Lung (tissue), 12 donors: ENCODE data around the gene COPA. TPM values are rescaled to one million over a fixed set of nuclear protein-coding genes. Genes with fewer than 3 reads are reported as not detected.

ENCODE experiments used
- ATAC-seq: fragments of 200-7000 bp; cut with Tn5 transposase; one replicate; pipeline ENCODE4 v1.9.1; 2020; ENCODE audit warnings: moderate number of reproducible peaks; ENCODE audit not compliant: insufficient read depth, low FRiP score
- DNase-seq, 3 donors: peaks; one replicate each; pipeline ENCODE4 v3.0.0-alpha.2; 2013 to 2017
- H3K27ac ChIP-seq, 2 donors: one replicate each; pipeline ENCODE4 v1.5.1; 2013; ENCODE audit warnings: mild to moderate bottlenecking in 2 of 2, moderate library complexity in 2 of 2, control low read depth in 1 of 2, inconsistent platforms in 1 of 2, low read depth in 1 of 2, low read length in 1 of 2
- H3K27me3 ChIP-seq, 3 donors: one replicate each; pipeline ENCODE4 v1.5.1; 2013; ENCODE audit warnings: low read length in 2 of 3; ENCODE audit not compliant: control insufficient read depth in 3 of 3, insufficient read depth in 3 of 3
- H3K36me3 ChIP-seq, 4 donors: one replicate each; pipeline ENCODE4 v1.5.1; 2013; ENCODE audit warnings: low read length in 4 of 4, mild to moderate bottlenecking in 1 of 4, moderate library complexity in 1 of 4; ENCODE audit not compliant: control insufficient read depth in 4 of 4, insufficient read depth in 4 of 4
- H3K4me1 ChIP-seq, 5 donors: one replicate each; pipeline ENCODE4 v1.5.1; 2013; ENCODE audit warnings: low read length in 5 of 5, mild to moderate bottlenecking in 2 of 5, moderate library complexity in 1 of 5; ENCODE audit not compliant: control insufficient read depth in 5 of 5, insufficient read depth in 5 of 5
- H3K4me3 ChIP-seq: one replicate; pipeline ENCODE4 v1.5.1; 2013; ENCODE audit warnings: mild to moderate bottlenecking, control low read depth, moderate library complexity
- H3K9ac ChIP-seq, 2 donors: one replicate each; pipeline ENCODE4 v1.5.1; 2013; ENCODE audit warnings: low read length in 2 of 2, control low read depth in 1 of 2; ENCODE audit not compliant: insufficient read depth in 1 of 2
- H3K9me3 ChIP-seq, 4 donors: one replicate each; pipeline ENCODE4 v1.5.1; 2013; ENCODE audit warnings: low read length in 3 of 4, mild to moderate bottlenecking in 1 of 4, moderate library complexity in 1 of 4; ENCODE audit not compliant: control insufficient read depth in 4 of 4, insufficient read depth in 3 of 4
- WGBS, 2 donors: extraction: QIAGEN DNeasy Blood & Tissue Kit; methylation state at CpG; one replicate each; pipeline ENCODE4 v1.1.7; 2013; 5-methylcytosine and 5-hydroxymethylcytosine counted together
- polyA plus RNA-seq, 2 donors: library from polyadenylated mRNA; stranded (reverse); fragments of 200-250 nt; gene quantifications; one replicate each; pipeline ENCODE4 v1.2.1, GENCODE V29; 2013
- total RNA-seq, 2 donors: library from RNA; depleted of rRNA in 1 of 2; stranded (reverse); fragments of >200 nt in 1 of 2; gene quantifications; one replicate each; pipeline ENCODE4 v1.2.1, GENCODE V29; 2014 to 2021
- TF ChIP-seq, protein P1 (sequence below): IDR thresholded peaks from 2 replicates; pipeline ENCODE4 v1.5.1; 2012; ENCODE audit warnings: mild to moderate bottlenecking; ENCODE audit errors: control extremely low read depth, extremely low read depth
- donor health status: control.
- donor health status: control.
- donor health status: Bipolar disorder and iron deficiency.
- donor health status: healthy.
- donor health status: DM: yes; HTN: yes; CAD: no.

The COPA gene
- total and polyA plus RNA-seq, 4 donors, result 64.6 to 159 (median 125) TPM

- ATAC-seq (no peak), DNase-seq (no peak)
- Histone ChIP-seq H3K9ac (no peak overlapping the region), H3K4me1 (no peaks in the 10 kb centered on the region), H3K9me3 (no peaks in the 10 kb centered on the region), H3K36me3 (peaks cover 36 to 59% (median 52%) of the 10 kb centered on the region in 4 donors), H3K4me3 (no peak overlapping the region), H3K27me3 (no peaks in the 10 kb centered on the region), H3K27ac (no peak overlapping the region)
- 89 to 93% methylated on average over 13 of the region's 13 CpGs for WGBS, 2 donors
- TF ChIP-seq, protein P1, sequence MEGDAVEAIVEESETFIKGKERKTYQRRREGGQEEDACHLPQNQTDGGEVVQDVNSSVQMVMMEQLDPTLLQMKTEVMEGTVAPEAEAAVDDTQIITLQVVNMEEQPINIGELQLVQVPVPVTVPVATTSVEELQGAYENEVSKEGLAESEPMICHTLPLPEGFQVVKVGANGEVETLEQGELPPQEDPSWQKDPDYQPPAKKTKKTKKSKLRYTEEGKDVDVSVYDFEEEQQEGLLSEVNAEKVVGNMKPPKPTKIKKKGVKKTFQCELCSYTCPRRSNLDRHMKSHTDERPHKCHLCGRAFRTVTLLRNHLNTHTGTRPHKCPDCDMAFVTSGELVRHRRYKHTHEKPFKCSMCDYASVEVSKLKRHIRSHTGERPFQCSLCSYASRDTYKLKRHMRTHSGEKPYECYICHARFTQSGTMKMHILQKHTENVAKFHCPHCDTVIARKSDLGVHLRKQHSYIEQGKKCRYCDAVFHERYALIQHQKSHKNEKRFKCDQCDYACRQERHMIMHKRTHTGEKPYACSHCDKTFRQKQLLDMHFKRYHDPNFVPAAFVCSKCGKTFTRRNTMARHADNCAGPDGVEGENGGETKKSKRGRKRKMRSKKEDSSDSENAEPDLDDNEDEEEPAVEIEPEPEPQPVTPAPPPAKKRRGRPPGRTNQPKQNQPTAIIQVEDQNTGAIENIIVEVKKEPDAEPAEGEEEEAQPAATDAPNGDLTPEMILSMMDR, result no peak
Observed at GRCh38 chr1:160307118-160307791, 35.8 kb downstream of the COPA start.

GRCh38 chr1:160300173-160300572, 42.9 kb downstream of the COPA start:
- Histone ChIP-seq H3K9ac (no peak overlapping the region), H3K4me1 (no peaks in the 10 kb centered on the region), H3K9me3 (no peaks in the 10 kb centered on the region), H3K27me3 (no peaks in the 10 kb centered on the region), H3K4me3 (no peak overlapping the region), H3K36me3 (peaks cover 36 to 55% (median 51%) of the 10 kb centered on the region in 4 donors), H3K27ac (no peak overlapping the region)
- DNase-seq, result no peak
- no peak for ATAC-seq
- TF ChIP-seq, protein P1, result no peak
- 84 to 86% methylated on average over 7 of the region's 7 CpGs for WGBS, 2 donors

GRCh38 chr1:160296036-160296435, 47.0 kb downstream of the COPA start:
- H3K36me3 ChIP-seq, result peaks cover 67 to 83% (median 74%) of the 10 kb centered on the region in 4 donors
- WGBS, 2 donors, result 88 to 94% methylated on average over 1 of the region's 1 CpG
- no peaks in the 10 kb centered on the region for H3K9me3 ChIP-seq
- H3K27ac ChIP-seq, result no peak overlapping the region
- peaks cover 0 to 2% (median 0%) of the 10 kb centered on the region in 5 donors for H3K4me1 ChIP-seq
- H3K4me3 ChIP-seq, result no peak overlapping the region
- TF ChIP-seq, protein P1, result no peak
- ATAC-seq (no peak), DNase-seq (no peak)
- no peak overlapping the region for H3K9ac ChIP-seq
- no peaks in the 10 kb centered on the region for H3K27me3 ChIP-seq
